ENCODE data around the gene HDAC3.
A peak's percentile ranks its signal among the peaks of the same experiment; 100 is the strongest.

The HDAC3 gene

GRCh38 chr5:141657937-141658545 lies 21.4 kb upstream of the HDAC3 start:
- DNase-seq: peak; percentile 82

DNA sequence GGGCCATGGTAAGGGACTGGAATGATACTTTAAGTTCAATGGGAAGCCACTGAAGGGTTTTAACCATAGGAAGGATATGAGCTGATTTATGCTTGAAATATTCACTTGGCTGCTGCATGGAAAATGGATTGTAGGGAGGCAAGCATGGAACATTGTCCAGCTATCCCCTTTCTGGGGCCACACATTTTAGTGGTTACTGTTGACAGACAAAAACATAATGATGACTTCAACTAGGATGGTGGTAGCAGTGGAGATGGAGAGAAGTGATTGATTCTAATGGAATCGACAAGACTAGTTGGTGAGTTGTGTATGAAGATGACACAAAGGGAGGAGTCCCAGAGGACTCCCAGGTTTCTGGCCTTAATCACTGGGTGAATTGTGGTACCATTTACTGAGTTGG lies 20.8 kb upstream of the HDAC3 start:
- no peak for DNase-seq

DNA sequence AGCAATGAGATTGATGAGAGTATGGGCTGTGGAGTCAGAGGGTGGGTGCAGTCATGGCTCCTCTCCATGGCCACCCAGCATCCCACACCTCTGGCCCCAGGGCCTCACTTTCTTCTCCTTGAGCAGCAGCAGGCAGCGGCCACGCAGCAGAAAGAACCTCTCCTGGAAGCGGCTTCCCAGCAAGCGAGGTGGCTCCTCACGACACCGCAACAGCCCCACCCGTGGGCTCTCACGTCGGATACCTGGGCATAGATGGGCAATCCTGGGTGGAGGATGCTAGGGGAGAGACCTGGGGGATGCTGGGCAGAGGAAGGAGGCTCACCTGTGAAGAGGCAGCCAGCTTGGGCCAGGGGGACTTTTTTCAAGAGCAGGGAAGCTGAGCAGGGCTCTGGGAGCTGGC lies 19.7 kb upstream of the HDAC3 start:
- DNase-seq: no peak

DNA sequence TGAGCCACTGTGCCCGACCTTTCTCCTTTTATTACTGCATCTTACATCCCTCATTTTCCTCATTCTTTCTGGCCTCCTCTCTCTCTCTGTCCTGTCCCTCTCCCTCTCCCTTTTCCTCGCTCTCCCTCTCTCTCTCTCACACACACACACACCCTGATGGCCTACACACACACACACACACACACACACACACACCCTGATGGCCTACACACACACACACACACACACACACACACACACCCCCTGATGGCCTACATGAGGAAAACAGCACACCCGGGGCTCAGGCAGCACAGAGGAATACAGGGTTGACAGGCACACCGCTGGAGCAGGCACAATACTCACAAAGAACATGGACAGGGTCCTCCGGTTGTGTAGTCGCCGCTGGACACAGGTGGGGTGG lies 18.4 kb upstream of the HDAC3 start:
- no peak for DNase-seq

DNA sequence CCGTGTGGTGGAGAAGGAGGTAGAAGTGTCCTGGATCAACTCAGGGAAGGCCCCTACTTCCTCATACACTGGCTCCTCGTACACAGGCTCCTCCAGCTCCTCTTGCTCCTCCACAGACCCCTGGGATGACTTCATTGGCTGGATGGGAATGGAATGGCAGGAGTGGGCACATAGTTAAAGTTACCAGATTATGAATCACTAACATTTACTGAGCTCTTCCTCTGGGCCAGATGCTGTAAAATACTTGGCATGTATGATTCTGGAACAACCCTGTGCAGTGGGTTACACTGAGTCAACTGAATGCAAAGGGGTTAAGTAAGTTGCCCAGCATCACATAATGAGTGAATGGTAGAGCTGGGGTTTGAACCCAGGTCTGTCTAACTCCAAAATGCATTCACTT lies 17.6 kb upstream of the HDAC3 start:
- no peak for DNase-seq

DNA sequence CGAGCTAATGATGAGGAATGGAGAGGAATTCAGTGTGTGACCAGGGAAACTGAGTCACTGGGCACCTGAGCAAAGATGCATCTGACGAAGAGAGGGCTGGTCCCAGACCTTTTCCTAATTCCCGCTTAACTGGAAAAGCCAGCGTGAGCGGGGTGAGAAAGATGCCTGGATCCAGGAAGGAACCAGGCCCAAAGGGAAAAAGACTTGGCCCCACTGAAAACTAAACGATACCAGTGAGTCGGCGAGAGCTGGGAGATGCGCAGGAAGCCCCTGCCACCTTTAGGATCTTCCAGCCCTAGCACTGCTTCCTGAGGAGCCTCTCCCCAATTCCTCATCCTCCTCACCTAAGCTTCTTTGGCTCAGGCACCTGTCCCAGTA lies 15.1 kb upstream of the HDAC3 start:
- peak; percentile 63 for DNase-seq

GRCh38 chr5:141650851-141651727 lies 14.4 kb upstream of the HDAC3 start, which contains the start of gene FCHSD1:
Gene FCHSD1, minus strand, starts transcription at chr5:141651418. Its CDS starts 50 bp downstream, at chr5:141651368.
- DNase-seq: peak; percentile 89

DNA sequence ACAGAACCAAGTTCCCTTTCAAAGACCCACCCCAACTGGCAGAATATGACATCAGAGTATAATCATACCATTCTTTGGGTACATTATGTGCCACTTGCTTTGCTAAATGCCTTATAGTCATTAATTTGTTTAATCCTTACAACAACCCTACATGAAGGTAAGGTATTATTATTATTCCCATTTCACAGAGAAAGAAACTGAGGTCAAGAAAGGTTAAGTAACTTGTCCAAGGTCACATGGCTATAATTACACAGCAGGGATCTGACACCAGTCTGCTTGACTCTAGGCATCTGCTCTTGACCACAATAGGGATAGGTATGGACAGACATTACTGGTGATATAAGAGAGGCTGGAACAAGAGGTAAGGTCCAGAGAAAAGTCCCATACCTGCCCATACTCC lies 13.3 kb upstream of the HDAC3 start:
- DNase-seq: no peak

DNA sequence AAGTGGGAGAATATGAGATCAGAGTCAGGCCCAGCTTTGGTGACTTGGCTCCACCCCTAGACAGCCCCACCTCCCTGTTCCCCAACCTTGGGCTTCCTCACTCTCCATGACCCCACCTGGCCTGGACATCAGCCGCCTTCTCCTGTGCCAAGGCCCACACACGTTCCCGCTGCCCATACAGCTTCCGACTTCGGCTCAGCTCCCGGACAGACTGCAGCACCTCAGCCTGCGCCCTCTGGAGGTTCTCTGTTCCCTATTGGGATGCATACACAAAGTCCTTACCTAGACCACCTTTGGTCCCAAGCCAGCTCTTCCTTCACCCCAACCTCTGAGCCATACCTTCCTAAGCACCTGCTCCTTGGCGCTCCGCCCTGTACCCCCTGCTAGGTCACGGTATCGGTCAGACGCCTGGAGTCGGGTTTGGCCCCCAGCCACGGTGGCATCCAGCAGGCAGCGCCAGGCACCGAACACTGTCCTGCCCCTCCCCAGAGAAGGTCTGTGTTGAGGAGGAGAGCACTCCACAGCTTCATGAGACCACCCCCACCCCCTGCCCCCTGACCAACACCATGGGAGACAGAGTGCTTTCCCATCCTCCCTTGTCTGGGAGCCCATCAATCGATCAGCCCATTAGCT lies 12.5 kb upstream of the HDAC3 start:
- no peak for DNase-seq

GRCh38 chr5:141647851-141648250 lies 11.2 kb upstream of the HDAC3 start:
- DNase-seq: no peak

- no peak for DNase-seq
Observed at GRCh38 chr5:141647242-141647641, 10.6 kb upstream of the HDAC3 start.

GRCh38 chr5:141646026-141646425 lies 9.4 kb upstream of the HDAC3 start:
- no peak for DNase-seq

GRCh38 chr5:141641634-141642267 lies 5.1 kb upstream of the HDAC3 start:
- DNase-seq: peak; percentile 18

- DNase-seq: no peak
Observed at GRCh38 chr5:141640698-141641097, 4.0 kb upstream of the HDAC3 start.

DNA sequence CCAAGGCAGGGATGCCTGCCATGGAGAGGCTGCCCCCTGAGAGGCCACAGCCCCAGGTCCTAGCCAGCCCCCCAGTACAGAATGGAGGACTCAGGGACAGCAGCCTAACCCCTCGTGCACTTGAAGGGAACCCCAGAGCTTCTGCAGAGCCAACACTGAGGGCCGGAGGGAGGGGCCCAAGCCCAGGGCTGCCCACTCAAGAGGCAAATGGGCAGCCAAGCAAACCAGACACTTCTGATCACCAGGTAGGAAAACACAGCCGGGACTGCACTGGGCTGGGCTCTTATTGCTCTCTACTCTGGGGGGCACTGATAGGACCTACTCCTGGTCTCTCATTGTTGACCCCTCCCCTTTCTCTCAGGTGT lies 3.4 kb upstream of the HDAC3 start:
- no peak for DNase-seq

DNA sequence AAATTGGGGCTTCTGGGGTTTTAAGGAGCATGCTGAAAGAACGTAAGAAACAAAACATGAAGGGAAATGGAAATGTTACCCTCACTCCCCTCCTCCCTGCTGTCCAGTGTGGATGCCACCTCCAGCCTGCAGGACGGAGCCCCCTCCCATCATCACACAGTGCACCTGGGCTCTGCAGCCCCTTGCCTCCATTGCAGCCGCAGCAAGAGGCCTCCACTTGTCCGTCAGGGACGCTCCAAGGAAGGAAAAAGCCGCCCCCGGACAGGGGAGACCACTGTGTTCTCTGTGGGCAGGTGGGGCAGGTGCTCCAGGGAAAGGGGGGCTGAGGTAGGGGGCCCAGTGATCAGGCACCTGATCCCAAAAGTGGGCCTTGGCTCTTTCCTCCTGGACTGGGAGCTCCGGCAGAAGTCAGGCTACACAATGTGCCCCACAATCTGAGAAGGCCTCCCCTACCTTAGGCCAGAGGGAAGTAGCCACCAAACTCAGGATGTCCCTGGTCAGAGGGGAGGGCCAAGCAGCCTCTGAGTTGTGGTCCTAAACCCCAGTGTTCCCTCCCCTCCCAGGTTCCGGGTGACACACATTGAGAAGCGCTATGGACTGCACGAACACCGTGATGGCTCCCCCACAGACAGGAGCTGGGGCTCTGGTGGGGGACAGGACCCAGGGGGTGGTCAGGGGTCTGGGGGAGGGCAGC lies 2.9 kb upstream of the HDAC3 start:
- no peak for DNase-seq

GRCh38 chr5:141638771-141639170 lies 2.1 kb upstream of the HDAC3 start:
- no peak for DNase-seq

GRCh38 chr5:141637767-141638419 lies 1.2 kb upstream of the HDAC3 start:
- peak; percentile 81 for DNase-seq

DNA sequence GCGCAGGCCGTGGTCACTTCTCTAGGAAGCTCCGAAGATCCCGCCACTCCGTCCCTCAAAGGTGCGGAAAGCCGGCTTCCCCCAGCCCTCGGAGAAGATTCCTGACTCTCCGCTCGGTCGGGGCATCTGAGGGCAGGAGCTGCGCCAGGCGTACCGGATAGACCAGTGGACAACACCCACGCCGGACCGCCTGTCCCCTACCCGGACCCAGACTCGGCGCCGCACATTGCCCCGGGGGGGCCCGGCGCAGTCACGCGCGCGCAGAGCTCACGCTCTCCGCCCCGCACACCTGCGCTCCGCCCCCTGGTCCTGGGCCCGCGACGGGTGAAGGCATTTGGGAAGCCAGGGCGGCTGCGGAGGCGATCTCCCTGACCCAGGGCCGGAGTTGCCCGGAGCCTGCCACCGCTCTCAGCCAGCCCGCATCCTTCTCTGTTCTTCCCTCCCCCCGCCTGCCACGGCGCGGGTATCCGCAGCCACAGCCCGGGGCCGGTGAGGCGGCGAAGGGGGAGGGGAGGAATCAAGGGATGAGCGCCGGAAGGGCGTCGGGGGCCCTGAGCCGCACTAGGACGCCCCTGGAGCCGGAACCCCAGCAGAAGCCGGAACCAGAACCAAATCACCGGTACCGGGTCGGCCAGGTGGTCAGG lies 596 bp upstream of the HDAC3 start:
- peak; percentile 87 for DNase-seq

GRCh38 chr5:141636106-141636412 lies 590 bp downstream of the HDAC3 start:
- DNase-seq: no peak

DNA sequence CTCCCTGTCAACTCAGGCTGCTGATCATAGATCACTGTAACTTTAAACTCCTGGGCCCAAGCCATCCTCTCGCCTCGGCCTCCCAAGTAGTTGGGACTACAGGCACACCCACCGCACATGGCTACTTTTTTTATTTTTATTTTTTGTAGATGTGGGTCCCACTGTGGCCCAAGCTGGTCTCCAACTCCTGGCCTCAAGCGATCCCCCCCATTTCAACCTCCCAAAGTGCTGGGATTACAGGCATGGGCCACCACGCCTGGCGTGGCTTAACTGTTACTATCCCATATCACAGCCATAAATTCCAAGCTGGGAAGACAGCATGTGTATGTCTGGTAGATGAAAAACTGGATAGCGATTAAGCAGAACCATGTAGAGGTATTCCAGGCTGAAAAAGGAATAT lies 1.0 kb downstream of the HDAC3 start:
- DNase-seq: no peak

- DNase-seq: no peak
Observed at GRCh38 chr5:141634720-141635119, 1.9 kb downstream of the HDAC3 start.
